SKM-1 treated with dmso at 0.1 percent for 144 hours (cell line): ENCODE results near the gene QSOX2.
"Not testable (repeated sequence)": the region's sequence is repeated elsewhere in the genome, so short reads cannot be mapped to it uniquely, and the experiment has no call there.

Experiments used
- DNase-seq: peaks from one replicate; lab custom pipeline; 2025; ENCODE audit not compliant: unreplicated experiment; lab: John Stamatoyannopoulos, UW

QSOX2 gene

GRCh38 chr9:136238342-136238732 lies 7.3 kb downstream of the QSOX2 start:
- no peak for DNase-seq

GRCh38 chr9:136237486-136238341 lies 7.9 kb downstream of the QSOX2 start:
- no peak for DNase-seq

GRCh38 chr9:136236471-136237410 lies 8.9 kb downstream of the QSOX2 start:
- DNase-seq = not testable (repeated sequence)

GRCh38 chr9:136235709-136236455 lies 9.7 kb downstream of the QSOX2 start:
- DNase-seq = no peak

GRCh38 chr9:136235171-136235570 lies 10.4 kb downstream of the QSOX2 start:
- no peak for DNase-seq

GRCh38 chr9:136234597-136234996 lies 11.0 kb downstream of the QSOX2 start:
- DNase-seq = no peak

GRCh38 chr9:136233868-136234267 lies 11.7 kb downstream of the QSOX2 start:
- DNase-seq = no peak

- DNase-seq = no peak
Observed at GRCh38 chr9:136233411-136233810, 12.2 kb downstream of the QSOX2 start.

- no peak for DNase-seq
Observed at GRCh38 chr9:136232969-136233368, 12.6 kb downstream of the QSOX2 start.

- no peak for DNase-seq
Observed at GRCh38 chr9:136231478-136232297, 13.9 kb downstream of the QSOX2 start.

GRCh38 chr9:136230773-136231172 lies 14.8 kb downstream of the QSOX2 start:
- DNase-seq = no peak

GRCh38 chr9:136230365-136230764 lies 15.2 kb downstream of the QSOX2 start:
- DNase-seq = no peak

- no peak for DNase-seq
Observed at GRCh38 chr9:136229096-136230065, 16.2 kb downstream of the QSOX2 start.

- no peak for DNase-seq
Observed at GRCh38 chr9:136228107-136228875, 17.3 kb downstream of the QSOX2 start.

- DNase-seq = no peak
Observed at GRCh38 chr9:136226680-136227407, 18.8 kb downstream of the QSOX2 start.

GRCh38 chr9:136225748-136226679 lies 19.6 kb downstream of the QSOX2 start:
- peak; percentile 41 for DNase-seq

- DNase-seq = no peak
Observed at GRCh38 chr9:136225366-136225747, 20.3 kb downstream of the QSOX2 start.
